Measurements from ENCODE around the gene JMJD1C.
"Not testable (repeated sequence)": the region's sequence is repeated elsewhere in the genome, so short reads cannot be mapped to it uniquely, and the experiment has no call there.

Gene JMJD1C

GRCh38 chr10:63348245-63348850 lies 117.4 kb downstream of the JMJD1C start:
- DNase-seq: no peak

- no peak for DNase-seq
These were observed 119.7 kb downstream of the JMJD1C start for GRCh38 chr10:63346015-63346441.

GRCh38 chr10:63344269-63344668 lies 121.5 kb downstream of the JMJD1C start:
- no peak for DNase-seq

- no peak for DNase-seq
These were observed 122.3 kb downstream of the JMJD1C start for GRCh38 chr10:63343476-63343875.

GRCh38 chr10:63339640-63340039 lies 126.1 kb downstream of the JMJD1C start:
- DNase-seq: not testable (repeated sequence)

GRCh38 chr10:63337455-63338251 lies 128.1 kb downstream of the JMJD1C start:
- DNase-seq: no peak

- DNase-seq: no peak
These were observed 134.2 kb downstream of the JMJD1C start for GRCh38 chr10:63331586-63331985.

- DNase-seq: no peak
These were observed 141.3 kb downstream of the JMJD1C start for GRCh38 chr10:63324495-63324854.

- DNase-seq: no peak
These were observed 141.9 kb downstream of the JMJD1C start for GRCh38 chr10:63323701-63324494.

GRCh38 chr10:63320683-63321082 lies 145.1 kb downstream of the JMJD1C start:
- no peak for DNase-seq

GRCh38 chr10:63319231-63319630 lies 146.5 kb downstream of the JMJD1C start:
- no peak for DNase-seq

- DNase-seq: no peak
These were observed 147.3 kb downstream of the JMJD1C start for GRCh38 chr10:63318491-63318890.

- DNase-seq: no peak
These were observed 151.8 kb downstream of the JMJD1C start for GRCh38 chr10:63314020-63314419.

- DNase-seq: no peak
These were observed 152.6 kb downstream of the JMJD1C start for GRCh38 chr10:63313066-63313717.

GRCh38 chr10:63308628-63309027 lies 157.1 kb downstream of the JMJD1C start:
- DNase-seq: no peak

- DNase-seq: no peak
These were observed 161.6 kb downstream of the JMJD1C start for GRCh38 chr10:63304146-63304545.

- DNase-seq: no peak
These were observed 165.0 kb downstream of the JMJD1C start for GRCh38 chr10:63300801-63301200.

- no peak for DNase-seq
These were observed 167.8 kb downstream of the JMJD1C start for GRCh38 chr10:63297941-63298340.

GRCh38 chr10:63294781-63295180 lies 171.0 kb downstream of the JMJD1C start:
- DNase-seq: no peak

- not testable (repeated sequence) for DNase-seq
These were observed 172.9 kb downstream of the JMJD1C start for GRCh38 chr10:63292847-63293246.

GRCh38 chr10:63288170-63288569 lies 177.6 kb downstream of the JMJD1C start:
- no peak for DNase-seq

GRCh38 chr10:63286754-63287264 lies 179.0 kb downstream of the JMJD1C start:
- DNase-seq: no peak

GRCh38 chr10:63286340-63286739 lies 179.4 kb downstream of the JMJD1C start:
- no peak for DNase-seq
